AML-193 (cell line): Measurements from ENCODE around the gene USP48.
"Not testable (repeated sequence)": the region's sequence is repeated elsewhere in the genome, so short reads cannot be mapped to it uniquely, and the experiment has no call there.

Experiments used
- DNase-seq, 2 experiments: peaks; one replicate each; lab custom pipeline; 2025; lab: John Stamatoyannopoulos, UW

USP48 gene

DNA sequence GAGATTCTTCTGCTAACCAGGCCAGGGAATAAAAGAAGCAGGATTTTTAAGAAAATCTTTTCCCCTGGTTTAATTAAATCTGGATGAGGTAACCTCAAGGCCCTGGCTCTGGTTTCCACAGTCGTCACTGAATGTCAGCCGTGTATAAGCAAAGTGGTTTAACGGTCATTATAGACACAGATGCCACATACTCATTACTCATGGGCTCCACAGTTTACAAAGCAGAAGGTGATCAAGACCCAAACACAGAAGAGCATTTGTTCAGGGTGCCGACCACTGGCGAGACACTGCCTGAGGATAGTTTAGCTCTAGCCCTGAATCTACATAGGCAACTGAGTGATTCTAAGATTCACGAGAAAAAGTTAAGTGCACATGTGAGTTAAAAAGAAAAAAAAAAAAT, 86.0 kb downstream of the USP48 start:
- no peak for DNase-seq

DNA sequence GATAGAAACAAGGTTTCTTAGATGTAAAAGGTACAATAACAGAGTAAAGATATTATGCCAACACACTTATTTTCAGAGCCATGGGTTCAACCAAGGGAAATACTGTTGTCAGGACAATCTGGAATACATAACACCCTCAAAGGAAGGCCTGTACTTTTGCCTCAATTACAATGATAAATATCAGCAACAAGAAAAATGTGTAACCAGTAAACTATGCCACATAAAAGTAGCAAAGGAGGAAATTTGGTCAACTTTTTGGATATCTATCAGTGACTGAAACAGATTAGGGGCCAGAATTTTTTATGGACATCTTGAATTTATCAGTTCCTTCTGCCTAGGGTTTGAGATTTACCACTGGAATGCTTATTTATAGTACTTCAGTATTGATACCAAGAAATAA, 89.2 kb downstream of the USP48 start:
- no peak for DNase-seq

DNA sequence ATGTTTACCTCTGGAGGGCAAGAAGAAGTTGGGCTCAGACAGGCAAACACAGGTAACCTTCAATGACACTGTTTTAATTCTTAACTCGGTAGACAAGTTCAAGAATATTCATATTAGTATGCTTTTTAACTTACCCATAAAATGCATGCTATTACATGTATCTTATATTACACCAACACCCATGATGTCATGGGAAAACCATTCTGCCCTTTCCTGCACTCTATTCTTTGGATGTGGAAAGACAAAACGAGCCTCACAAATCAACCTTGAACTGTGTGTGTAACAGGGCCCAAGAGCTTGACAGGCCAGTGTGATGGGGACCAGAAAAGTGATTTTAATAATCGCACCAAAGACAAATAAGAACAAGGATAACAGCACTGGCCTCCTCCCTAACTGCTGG, 91.2 kb downstream of the USP48 start:
- DNase-seq, result no peak

DNA sequence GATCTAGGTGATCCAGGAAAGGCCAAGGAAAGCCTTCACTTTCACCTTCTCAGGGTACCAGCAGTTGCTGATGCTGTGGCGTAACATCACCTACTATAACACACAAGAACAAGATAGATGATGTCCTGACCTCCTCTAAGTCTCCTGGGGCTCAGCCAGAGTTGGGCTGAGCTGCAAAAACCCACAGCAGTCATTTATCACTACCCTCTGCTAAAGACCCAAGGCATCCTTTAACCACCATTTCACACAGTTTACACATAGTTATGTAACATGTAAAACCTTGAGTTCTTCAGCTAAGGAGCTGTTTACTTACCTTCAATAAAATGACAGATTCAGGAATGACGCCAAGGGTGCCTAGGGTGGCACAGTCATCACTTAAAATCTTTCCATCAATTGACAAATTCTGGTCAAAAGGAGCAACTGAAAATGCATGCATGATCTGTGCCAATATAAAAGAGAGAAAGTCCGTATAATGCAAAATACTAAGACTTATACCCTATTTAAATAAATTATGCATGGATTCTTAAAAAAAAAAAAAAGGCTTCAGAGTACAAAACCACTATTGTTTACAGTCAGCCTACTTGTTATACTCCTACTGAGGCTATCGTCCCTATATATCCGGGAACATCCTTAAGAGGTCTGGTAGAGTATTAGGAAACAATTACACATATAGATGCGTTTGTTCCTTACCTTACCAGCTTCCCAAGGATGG, 93.1 kb downstream of the USP48 start:
- no peak for DNase-seq

DNA sequence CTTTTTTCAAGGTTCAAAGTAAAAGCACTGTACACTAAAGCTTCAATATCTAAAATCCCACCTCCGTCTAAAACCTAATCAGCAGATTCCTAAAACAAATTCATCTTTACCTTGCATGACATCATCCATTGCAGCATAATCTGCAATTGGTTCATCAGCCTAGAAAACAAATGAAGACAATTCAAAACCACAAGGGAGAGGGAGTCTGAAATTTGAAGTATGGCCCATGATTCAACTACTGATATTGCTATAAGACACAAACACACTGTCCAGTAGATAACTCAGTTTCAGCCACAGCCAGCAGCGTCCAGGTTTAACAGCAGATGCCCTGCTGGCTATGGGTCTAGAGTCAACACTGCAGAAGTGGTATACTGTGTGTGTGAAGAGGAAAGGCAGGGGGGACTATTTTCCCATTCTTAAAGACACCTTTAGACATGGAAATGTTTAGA, 95.8 kb downstream of the USP48 start:
- no peak for DNase-seq

DNA sequence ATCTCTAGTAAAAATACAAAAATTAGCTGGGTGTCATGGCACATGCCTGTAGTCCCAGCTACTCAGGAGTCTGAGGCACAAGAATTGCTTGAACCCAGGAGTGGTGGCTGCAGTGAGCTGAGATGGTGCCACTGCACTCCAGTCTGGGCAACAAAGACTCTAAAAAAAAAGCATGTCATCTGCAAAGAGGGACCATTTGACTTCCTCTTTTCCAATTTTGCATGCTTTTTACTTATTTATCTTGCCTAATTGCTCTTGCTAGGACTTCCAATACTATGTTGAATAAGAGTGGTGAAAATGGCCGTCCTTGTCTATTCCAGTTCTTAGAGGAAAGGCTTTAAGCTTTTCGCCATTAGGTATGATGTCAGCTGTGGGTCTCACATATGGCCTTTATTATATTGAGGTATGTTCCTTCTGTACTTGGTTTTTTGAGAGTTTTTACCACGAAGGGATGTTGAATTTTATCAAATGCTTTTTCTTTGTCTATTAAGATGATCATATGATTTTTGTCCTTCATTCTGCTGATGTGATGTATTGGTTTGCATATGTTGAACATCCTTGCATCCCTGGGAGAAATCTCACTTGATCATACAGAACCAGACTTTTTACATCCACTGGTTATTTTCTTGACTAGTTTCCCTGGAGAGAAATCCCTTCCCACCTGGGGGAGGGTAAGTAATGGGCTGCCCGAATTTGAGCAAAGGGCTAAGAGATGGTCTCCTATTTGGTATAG, 96.8 kb downstream of the USP48 start:
- peak; percentile 25 to 33 for DNase-seq

DNA sequence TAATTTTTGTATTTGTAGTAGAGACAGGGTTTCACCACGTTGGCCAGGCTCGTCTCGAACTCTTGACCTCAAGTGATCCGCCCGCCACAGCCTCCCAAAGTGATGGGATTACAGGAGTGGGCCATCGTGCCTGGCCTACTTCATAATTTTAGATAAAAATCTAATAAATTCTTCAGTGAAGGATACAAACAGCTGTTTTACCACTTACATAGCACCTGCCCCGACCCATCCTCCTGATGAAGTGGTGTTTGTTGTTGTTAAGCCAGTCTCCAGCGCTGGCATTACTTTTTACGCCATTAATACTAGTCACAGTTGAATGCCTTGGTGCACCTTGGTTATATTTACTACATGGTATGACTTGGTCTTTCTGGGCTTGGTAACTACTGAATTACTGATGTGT, 101.5 kb downstream of the USP48 start:
- no peak for DNase-seq

DNA sequence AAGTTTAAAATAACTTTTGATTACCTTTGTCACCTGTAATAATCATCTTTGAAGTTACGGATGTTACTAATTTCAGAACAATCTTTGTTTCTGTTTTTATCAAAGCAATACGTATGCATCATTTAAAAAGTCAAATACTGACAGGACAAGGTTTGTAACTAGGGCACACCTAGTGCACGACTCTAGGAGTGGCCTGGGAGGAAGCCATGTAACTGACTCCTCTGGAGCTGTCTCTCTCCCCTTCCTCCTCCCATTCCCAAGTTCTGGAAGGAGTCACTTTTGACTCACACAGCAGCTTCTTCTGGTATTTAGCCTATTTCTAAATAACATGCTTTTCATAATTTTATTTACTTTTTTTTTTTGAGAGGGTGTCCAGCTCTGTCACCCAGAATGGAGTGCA, 102.0 kb downstream of the USP48 start:
- DNase-seq, result no peak

DNA sequence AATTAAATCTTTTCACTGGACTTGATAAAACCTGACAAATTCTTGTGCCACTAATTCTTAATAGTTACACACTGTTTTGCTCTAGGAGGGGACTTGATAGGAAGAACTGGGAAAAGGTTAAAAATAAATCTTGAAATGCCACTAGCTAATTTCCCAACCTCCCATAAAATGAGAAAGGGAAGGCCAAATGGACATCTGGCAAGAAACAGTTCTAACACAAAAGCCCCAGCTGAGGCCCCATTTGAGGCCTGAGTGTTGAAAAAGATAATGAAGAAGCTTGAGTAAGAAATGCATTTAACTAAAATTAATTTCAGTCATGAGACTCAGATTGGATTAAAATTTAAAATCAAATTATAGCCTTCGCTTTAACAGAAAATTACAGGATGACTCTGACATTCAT, 102.6 kb downstream of the USP48 start:
- DNase-seq, result no peak

DNA sequence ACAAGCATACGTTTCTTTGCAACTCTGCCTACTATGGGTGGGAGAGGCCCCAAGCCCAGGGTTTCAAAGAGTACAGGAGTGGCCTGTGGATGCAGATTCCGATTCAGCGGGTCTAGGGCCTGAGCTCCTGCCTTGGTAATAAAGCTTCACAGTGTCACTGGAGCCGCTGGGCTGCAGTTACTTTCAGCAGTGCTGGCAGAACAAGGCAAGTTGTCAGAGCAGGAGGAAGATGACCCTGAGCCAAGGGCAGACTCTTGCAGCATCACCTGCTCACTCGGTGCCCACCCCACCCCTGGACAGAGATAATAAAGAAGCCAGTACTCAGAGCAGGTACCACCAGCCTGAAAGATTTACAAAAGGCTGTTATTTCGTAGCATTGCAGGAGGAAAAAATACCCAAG, 105.8 kb downstream of the USP48 start:
- no peak for DNase-seq

DNA sequence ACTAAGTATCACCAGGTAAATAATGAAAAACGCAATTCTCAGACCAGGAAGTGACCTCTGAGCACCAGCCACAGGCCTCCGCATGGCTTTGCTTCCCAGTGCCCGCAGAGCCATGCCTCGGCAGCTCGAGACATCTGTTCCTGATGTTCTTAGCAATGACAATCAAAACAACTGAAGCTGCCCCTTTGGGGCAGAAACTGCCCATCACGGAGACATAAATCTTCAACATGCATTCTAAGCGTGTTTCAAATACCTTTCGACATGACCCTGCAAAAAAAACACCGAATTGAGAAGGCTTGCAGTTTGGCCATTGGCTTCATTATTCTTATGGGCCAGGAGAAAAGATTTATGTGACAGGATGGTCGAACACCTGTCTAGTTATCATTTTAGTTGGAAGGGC, 108.0 kb downstream of the USP48 start:
- DNase-seq, result no peak

DNA sequence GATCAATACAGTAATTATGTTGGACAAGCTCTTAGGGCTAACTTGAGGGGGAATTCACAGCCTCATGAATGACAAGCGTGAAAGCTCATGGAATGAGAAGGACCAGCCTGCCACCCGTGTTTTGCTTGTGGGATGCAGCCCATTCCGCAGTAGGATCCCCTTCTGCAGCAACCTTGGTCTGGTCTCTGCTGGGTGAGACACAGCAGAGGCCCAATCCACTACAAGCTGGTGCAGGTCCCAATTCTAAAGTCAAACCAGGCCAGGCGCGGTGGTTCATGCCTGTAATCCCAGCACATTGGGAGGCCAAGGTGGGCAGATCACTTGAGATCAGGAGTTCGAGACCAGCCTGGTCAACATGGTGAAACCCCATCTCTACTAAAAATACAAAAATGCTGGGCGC, 109.1 kb downstream of the USP48 start:
- not testable (repeated sequence) for DNase-seq

DNA sequence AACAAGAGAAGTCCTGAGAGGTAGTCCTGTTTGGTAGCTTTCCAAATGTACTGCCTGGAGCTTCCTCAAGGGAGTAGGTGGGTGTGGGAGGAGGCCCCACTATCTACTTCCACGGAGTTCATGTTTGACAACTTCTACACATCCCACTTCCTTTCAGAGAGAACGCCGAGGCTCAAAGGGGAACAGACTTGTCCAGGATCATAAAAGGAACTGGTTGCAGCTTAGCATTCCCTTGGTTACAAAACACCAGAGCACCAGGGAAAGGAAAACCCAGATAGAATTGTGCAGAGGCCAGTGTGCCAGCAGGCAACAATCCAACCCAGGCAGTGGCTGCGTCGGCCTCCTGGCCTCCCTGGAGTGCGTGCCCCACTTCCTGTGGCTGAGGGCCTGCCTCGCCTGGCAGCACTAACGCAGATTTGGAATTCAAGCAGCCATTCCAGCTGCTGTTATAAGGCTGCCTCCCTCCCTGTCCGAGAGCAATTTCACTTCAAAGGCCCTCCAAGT, 109.6 kb downstream of the USP48 start:
- DNase-seq, result no peak

DNA sequence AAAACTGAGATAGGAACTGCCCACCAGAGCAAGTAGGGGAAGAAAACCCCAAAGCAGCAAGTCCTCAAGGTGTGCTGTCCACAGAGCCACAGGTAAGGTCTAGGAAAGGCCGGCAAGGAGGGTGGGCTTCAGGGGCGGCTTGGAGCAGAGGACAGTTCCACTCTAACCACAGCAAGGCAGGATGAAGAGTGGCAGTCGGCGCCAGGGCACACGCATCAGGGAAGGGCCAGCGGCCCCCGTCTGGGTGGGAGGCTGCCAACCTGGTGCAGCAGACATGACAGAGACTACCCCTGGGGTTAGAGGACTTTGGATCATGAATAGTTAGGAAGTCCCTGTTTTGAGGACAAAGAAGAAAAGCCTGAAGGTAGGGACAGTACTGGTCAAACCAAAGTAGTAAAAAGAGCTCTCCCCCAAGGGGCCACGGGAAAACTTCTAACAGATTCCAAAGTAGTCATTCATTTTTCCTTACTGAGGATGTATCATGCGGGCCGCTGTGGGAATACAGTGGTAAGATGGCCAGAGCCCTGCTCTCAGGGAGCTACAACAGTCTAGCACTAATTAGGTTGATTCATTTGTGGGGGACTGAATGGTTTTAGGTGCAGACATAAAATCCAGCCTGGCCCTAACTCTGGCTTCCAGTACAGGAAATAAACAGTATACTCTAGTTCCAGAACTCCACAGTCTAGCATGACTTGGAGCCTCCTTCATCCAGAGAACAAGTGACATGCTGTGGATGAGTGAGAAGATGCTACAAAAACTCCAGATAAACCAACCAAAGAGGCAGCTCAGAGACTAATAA, 110.3 kb downstream of the USP48 start:
- DNase-seq, result no peak

DNA sequence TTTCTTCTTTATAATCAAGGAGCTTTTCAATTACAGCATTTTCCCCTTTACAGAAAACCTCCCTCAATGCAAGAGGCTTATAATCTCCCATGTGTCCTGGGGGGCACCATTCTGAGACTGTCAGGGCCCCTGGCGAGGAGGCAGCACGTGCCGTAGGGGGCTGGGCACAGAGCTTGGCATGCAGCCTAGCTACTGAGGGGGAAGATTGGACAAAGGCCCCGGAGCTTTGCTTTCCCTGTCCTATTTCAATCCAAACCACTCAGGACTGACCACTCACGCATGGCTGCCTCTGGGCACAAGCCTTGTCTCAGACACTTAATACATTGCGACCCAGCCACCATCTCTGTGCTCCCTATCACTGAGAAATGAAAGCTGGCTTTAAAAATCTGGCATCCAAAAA, 111.0 kb downstream of the USP48 start:
- no peak for DNase-seq

DNA sequence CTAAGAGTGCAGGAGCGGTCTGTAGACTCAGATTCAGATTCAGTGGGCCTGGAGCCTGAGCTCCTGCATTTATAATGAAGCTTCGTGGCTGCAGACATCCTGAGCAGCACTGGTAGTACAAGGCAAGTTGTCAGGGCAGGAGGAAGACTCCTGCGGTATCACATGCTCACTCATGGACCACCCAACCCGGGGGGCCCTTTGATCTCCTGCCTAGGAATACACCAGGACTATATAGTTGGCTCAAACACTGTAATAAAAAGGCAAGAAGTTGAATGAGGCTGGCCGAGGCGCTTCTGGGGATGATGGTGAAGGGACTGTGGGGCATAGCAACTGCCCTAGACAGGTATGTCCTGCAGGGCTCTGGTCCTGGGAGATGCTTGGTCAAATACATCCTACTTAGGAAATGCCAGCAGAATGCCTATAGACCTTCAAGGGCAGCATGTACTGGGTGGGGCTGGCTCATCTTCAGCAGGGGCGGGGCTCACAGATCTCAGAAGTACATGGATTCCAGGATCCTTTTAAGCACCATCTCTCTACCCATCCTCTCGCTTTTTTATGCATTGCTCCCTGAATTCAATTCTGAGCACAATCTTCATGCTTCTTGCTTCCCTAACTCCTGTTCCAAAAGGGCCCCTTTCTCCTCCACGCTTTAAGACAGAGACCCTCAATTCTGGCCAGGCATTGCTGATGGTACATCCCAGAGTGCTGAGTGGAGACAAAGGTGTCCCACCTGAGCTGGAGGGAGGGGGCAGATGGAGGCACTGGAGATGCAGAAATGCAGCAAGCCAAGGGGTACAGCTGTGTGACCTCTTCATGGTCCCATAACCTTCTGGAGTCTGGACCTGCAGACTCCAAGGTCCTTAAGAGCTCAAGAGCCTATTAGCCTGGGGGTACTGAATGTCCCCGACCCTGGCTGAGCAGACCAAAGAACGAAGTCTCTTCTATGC, 111.7 kb downstream of the USP48 start:
- DNase-seq, result no peak

DNA sequence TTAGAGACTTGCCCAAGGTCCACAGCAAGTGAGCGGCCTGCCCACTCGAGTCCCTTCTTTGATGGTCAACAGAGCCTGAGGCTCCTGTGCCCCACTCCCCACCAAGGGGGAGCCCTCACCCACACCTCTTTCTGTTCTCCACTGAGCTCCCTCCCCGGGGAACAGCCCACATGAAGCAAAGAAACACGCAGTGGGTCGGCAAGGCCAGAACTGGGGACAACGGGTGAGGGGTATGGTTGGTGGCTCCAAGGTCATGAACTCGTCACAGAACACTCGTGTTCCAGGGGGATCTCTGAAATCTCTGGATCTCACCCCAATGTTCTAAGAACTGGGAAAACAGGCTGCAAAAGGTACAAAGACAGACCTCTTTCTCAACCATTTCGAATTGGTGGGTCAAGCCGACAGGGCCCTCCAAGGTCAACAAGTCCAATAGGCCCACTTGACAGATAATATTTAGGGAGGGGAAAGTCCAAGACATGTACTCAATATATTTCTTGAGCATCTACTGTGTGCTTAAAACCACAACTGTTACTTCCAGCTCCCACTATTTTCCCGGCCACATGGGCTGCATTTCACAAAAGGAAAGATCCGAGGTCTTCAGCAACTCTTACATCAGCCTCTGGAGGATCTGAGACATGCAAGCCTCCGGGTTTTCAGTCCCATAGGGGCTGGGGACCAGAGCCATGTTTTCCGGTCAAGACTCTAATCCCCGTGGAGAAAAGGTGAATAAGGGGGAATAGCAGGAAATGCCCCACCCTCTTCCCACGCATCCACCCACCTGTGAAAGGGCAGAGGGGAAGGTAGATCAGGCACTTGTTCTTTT, 112.7 kb downstream of the USP48 start:
- no peak for DNase-seq

DNA sequence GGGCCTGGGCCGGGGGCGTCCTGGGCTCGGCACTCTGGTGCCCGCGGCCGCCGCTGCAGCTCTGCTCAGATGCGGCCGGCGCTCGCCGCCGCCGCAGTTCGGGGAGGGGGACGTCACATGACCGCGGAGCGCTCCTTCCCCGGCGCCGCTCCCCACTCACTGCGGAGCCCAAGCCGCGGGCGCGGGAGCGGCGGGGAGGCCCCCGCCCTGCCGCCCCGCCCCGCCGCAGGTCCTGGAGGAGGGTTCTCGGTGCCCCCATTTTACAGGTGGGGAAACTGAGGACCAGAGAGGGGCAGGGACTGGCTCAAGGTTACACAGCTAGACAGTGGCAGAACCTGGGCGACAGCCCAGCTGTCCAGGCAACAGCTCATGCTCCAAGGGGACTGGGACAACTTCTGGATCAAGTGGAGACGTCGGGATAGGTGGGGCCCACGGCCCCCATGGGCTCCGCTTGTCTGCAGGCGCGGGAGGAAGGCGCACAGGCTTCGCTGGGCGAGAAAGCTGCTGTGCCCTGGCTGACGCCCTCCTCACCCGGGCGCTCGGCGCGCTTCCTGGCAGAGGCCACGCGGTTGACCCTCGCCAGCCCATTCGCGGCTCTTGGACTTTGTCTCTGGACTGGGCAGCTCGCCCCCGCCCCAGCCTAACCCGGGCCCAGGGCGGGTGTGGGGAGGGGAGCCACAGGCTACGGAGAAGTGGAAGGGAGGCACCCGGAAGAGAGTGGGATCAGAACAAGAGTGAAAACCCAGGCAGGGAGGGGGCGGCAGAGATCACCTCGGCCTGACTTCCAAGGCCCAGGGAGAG, 113.5 kb downstream of the USP48 start, which contains the start of gene RAP1GAP:
Gene RAP1GAP (minus strand): TSS at position 100 of the 801 bp plus-strand sequence. CDS start 49,325 bp downstream, outside the sequence.
- no peak for DNase-seq

DNA sequence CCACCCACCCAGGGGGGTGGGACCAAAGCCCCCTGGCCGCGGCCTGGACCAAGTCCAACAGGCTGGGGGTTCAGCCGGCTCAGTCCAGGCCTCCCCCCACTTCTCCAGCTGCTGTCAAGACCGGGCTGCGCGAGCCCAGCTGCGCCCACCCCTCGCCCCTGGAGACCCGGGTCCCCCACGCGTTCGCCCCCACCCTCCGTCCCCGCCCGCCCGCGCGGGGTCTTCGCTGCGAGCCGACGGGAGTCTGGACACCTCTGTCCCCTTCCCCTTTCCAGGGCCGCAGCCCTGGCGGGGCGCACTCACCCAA, 114.0 kb downstream of the USP48 start:
- DNase-seq, result no peak
